ENCODE measurements around the gene MRPL41.
"Not testable (repeated sequence)": the region's sequence is repeated elsewhere in the genome, so short reads cannot be mapped to it uniquely, and the experiment has no call there.

Gene MRPL41

DNA sequence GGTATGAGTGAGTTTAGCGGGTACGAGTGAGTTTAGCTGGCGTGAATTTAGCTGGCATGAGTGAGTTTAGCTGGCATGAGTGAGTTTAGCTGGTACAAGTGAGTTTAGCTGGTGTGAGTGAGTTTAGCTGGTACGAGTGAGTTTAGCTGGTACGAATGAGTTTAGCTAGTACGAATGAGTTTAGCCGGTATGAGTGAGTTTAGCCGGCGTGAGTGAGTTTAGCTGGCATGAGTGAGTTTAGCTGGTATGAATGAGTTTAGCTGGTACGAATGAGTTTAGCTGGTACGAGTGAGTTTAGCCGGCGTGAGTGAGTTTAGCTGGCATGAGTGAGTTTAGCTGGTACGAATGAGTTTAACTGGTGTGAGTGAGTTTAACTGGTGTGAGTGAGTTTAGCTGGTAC is 42.5 kb upstream of the MRPL41 start:
- H3K4me3 ChIP-seq (ENCODE audit: low read depth, low read length), result no peak overlapping the region
- TF ChIP-seq, protein P1, sequence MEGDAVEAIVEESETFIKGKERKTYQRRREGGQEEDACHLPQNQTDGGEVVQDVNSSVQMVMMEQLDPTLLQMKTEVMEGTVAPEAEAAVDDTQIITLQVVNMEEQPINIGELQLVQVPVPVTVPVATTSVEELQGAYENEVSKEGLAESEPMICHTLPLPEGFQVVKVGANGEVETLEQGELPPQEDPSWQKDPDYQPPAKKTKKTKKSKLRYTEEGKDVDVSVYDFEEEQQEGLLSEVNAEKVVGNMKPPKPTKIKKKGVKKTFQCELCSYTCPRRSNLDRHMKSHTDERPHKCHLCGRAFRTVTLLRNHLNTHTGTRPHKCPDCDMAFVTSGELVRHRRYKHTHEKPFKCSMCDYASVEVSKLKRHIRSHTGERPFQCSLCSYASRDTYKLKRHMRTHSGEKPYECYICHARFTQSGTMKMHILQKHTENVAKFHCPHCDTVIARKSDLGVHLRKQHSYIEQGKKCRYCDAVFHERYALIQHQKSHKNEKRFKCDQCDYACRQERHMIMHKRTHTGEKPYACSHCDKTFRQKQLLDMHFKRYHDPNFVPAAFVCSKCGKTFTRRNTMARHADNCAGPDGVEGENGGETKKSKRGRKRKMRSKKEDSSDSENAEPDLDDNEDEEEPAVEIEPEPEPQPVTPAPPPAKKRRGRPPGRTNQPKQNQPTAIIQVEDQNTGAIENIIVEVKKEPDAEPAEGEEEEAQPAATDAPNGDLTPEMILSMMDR (IDR thresholded peaks at IDR 0.05; ENCODE audit: low read depth, low read length, missing control alignments), result no peak
- no peak for DNase-seq (ENCODE audit: low read depth)

DNA sequence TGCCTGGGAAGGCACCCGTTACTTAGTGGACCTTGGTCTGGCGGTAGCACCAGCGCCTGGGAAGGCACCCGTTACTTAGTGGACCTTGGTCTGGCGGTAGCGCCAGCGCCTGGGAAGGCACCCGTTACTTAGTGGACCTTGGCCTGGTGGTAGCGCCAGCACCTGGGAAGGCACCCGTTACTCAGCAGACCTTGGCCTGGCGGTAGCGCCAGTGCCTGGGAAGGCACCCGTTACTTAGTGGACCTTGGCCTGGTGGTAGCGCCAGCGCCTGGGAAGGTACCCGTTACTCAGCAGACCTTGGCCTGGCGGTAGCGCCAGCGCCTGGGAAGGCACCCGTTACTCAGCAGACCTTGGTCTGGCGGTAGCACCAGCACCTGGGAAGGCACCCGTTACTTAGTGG is 40.6 kb upstream of the MRPL41 start:
- not testable (repeated sequence) for DNase-seq (ENCODE audit: low read depth); H3K4me3 ChIP-seq (ENCODE audit: low read depth, low read length)

DNA sequence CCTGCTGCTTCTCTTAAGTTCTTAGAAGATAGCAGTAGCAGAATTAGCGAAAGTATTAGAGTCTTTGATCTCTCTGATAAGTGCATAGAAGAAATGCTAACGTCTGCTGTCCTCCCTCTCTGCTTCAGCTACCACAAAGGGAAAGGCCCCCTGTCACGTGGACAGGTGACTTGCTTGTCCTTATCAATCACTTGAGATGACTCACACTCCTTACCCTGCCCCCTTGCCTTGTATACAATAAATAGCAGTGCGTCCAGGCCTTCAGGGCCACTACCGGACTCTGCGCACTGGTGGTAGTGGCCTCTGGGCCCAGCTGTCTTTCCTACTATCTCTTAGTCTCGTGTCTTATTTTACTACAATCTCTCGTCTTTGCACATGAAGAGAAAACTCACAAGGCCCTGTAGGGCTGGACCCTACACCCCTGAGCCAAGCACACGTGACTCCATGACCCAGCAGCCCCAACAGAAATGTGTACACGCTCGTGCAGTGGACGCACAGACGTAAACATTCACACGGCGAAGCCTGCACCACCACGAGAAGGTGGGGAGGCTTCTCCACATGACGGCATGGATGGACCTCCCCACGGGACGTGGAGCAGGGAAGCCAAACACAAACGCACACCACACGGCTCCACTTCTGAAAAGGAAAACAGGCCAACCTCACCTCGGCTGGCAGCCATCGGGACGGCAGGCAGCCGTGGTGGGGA is 39.8 kb upstream of the MRPL41 start:
- DNase-seq (ENCODE audit: low read depth), result no peak
- TF ChIP-seq, protein P1 (IDR thresholded peaks at IDR 0.05; ENCODE audit: low read depth, low read length, missing control alignments), result no peak

DNA sequence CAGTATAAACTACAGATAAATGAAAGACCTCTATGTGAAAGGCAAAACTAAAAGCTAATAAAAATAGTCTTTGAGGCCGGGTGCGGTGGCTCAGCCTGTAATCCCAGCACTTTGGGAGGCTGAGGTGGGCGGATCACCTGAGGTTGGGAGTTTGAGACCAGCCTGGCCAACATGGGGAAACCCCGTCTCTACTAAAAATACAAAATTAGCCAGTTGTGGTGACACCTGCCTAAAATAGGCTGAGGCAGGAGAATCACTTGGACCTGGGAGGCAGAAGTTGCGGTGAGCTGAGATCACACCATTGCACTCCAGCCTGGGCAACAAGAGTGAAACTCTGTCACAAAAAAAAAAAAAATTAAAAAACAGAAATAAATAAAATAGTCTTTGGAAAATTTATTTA is 38.5 kb upstream of the MRPL41 start:
- DNase-seq (ENCODE audit: low read depth); H3K4me3 ChIP-seq (ENCODE audit: low read depth, low read length): not testable (repeated sequence)

More for the DNA sequence above, 39.8 kb upstream of the MRPL41 start:
- no peak overlapping the region for H3K4me3 ChIP-seq (ENCODE audit: low read depth, low read length)

DNA sequence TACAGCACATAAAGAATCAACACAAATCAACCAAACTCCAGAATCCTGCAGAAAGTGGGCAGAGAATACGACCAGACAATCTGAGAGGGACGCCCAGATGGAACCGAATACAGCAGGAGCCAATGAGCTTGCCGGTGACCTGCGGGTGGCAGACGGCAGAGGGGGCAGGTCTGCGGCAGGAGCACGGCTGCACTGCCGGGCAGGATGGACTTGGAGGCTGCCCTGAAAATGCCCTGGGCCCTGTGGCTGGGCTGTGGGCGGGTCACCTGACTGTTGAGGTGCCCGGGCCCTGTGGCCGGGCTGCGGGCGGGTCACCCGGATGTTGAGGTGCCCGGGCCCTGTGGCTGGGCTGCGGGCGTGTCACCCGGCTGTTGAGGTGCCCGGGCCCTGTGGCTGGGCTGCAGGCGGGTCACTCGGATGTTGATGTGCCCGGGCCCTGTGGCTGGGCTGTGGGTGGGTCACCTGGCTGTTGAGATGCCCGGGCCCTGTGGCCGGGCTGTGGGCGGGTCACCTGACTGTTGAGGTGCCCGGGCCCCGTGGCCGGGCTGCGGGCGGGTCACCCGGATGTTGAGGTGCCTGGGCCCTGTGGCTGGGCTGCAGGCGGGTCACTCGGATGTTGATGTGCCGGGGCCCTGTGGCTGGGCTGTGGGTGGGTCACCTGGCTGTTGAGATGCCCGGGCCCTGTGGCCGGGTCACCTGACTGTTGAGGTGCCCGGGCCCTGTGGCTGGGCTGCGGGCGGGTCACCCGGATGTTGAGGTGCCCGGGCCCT is 37.7 kb upstream of the MRPL41 start:
- DNase-seq (ENCODE audit: low read depth); H3K4me3 ChIP-seq (ENCODE audit: low read depth, low read length): not testable (repeated sequence)

DNA sequence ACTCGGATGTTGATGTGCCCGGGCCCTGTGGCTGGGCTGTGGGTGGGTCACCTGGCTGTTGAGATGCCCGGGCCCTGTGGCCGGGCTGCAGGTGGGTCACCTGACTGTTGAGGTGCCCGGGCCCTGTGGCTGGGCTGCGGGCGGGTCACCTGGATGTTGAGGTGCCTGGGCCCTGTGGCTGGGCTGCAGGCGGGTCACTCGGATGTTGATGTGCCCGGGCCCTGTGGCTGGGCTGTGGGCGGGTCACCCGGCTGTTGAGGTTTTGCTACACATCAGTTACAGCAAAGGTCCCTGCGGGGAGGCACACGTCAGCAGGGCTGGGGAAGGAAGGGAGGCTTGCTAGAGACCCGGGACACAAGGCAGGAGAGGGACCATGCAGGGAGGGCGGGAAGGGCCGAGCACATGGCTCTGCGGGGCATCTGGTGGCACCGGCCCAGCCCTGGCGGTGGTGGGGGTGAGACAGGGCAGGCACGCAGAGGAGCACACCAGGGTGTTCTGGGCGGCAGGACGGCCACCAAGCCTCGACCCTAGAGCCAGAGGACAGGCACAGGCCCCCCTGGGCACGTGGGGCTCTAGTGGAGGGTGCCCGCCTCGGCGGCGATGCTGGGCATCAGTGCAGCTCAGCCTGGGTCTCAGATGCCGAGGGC is 36.9 kb upstream of the MRPL41 start:
- TF ChIP-seq, protein P1 (IDR thresholded peaks at IDR 0.05; ENCODE audit: low read depth, low read length, missing control alignments), result no peak
- DNase-seq (ENCODE audit: low read depth), result no peak

DNA sequence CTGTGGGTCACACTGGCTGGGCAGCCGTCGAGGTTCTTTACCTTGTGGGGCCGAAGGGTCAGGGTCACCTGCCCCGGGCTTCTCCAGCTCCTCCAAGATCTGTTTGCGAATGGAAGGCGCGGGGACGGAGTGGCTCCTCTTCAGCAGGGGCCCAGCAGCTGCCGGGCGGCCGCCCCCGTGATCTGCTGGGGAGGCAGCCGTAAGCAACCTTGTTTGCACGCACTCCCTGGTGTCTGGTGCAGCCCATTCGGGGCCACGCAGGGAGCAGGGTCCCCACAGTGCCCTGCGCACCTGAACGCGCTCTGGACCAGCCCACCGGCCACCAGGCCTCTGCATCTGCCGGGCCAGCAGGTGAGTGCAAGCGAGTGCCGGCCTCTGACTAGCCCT is 36.3 kb upstream of the MRPL41 start:
- TF ChIP-seq, protein P1 (IDR thresholded peaks at IDR 0.05; ENCODE audit: low read depth, low read length, missing control alignments), result no peak
- no peak overlapping the region for H3K4me3 ChIP-seq (ENCODE audit: low read depth, low read length)
- no peak for DNase-seq (ENCODE audit: low read depth)

More for the DNA sequence above, 36.9 kb upstream of the MRPL41 start:
- no peak overlapping the region for H3K4me3 ChIP-seq (ENCODE audit: low read depth, low read length)

DNA sequence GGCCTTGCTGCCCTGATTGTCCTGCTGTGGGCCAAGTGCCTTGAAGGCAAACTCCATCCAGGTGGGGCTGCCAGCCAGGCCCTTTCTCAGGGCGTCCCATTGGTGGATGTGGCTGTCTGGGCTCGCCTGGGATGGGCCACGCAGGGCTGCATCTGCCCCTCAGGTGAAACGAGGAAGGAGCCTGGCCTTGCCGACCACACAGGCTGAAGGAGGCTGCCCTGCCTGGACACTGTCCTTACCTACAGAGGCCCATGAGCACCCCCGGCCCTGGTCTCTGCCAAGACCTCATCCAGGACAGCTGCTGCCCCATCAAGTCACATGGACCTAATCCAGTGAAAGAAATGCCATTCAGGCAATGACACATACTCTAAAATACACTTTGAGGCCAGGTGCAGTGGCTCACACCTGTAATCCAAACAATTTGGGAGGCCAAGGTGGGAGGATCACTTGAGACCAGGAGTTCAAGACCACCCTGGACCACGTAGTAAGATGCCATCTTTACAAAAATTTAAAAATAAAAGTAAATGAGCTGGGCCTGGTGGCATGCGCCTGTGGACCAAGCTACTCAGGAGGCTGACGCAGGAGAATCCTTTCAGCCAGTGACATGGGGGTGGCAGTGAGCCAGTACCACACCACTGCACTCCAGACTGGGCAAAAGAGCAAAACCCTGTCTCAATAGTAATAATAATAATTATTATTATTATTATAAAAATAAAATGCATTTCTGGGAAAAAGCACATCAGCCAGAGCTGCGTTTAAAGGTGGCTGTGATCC is 35.3 kb upstream of the MRPL41 start:
- TF ChIP-seq, protein P1 (IDR thresholded peaks at IDR 0.05; ENCODE audit: low read depth, low read length, missing control alignments), result no peak
- H3K4me3 ChIP-seq (ENCODE audit: low read depth, low read length), result no peak overlapping the region
- no peak for DNase-seq (ENCODE audit: low read depth)

DNA sequence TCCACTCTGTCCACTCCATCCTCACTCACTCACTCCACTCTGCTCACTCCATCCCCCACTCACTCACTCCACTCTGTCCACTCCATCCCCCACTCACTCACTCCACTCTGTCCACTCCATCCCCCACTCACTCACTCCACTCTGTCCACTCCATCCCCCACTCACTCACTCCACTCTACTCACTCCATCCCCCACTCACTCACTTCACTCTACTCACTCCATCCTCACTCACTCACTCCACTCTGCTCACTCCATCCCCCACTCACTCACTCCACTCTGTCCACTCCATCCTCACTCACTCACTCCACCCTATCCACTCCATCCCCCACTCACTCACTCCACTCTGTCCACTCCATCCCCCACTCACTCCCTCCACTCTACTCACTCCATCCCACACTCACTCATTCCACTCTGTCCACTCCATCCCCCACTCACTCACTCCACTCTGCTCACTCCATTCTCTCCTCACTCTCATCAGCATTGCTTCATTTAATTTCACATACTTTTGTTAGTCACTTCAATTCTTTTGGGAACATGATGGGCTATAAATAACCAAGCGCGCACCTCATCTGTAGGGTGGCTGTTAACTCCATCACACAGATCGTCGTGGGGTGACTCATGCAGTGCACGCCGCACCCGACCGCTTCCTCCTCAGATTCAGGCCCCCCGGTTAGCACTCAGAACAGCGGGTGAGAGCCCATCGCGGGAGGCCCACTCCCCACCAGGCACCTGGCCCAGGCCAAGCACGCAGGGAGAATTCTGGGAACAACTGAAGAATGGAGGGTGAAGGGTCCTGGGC is 32.8 kb upstream of the MRPL41 start:
- not testable (repeated sequence) for H3K4me3 ChIP-seq (ENCODE audit: low read depth, low read length); DNase-seq (ENCODE audit: low read depth)

All from GM12864 (cell line).